HG03060 (cell line): ENCODE measurements around the gene NABP1.
"Not testable (repeated sequence)": the region's sequence is repeated elsewhere in the genome, so short reads cannot be mapped to it uniquely, and the experiment has no call there.

Source experiments
- ATAC-seq: cut with Tn5 transposase; IDR thresholded peaks from one replicate; pipeline ENCODE4 v1.9.1; 2021; ENCODE audit warnings: low read depth, moderate number of reproducible peaks; ENCODE audit not compliant: unreplicated experiment

The NABP1 gene, protein sequence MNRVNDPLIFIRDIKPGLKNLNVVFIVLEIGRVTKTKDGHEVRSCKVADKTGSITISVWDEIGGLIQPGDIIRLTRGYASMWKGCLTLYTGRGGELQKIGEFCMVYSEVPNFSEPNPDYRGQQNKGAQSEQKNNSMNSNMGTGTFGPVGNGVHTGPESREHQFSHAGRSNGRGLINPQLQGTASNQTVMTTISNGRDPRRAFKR

DNA sequence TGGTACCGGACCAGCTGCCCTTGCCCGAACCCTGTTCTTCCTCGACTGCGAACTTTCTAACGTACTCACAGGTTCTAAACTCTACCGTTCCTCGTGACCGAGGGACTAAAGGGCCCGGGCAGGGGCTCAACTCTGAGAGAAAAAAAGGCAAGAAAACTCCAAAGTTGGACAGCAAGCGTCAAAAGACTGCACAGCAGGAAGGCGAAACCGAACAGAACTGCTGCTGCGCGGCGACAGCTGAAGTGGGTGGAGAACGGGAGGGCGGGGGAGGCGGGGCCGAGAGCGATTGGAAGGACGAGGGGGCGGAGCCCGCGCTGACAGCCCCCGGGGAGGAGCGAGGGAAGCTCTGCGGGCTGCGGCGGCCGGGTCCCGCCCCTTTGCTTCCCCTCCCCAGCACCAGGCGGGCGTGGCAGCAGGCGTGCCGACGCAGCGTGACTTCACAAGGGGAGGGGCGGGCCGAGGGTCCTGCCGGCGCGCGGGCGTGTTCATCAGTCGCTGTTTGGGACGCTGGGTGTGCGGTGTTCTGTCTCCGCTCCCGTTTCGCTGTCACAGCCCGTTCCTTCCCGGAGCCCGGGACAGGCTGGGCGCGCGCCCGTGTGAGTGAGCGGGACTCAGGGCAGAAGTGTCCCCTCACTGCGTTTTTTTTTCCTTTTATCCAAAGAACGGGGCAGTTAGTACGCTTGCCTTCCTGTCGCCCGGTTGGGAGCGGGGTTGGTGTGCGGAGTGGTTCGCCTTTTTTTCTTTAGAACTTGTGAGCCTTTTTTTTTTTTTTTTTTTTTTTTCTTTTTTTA is at the start of gene NABP1:
TSS of gene NABP1 (plus strand) at position 491 of the 791 bp plus-strand sequence. CDS start 479 bp downstream, outside the sequence.
- peak; percentile 32 for ATAC-seq

DNA sequence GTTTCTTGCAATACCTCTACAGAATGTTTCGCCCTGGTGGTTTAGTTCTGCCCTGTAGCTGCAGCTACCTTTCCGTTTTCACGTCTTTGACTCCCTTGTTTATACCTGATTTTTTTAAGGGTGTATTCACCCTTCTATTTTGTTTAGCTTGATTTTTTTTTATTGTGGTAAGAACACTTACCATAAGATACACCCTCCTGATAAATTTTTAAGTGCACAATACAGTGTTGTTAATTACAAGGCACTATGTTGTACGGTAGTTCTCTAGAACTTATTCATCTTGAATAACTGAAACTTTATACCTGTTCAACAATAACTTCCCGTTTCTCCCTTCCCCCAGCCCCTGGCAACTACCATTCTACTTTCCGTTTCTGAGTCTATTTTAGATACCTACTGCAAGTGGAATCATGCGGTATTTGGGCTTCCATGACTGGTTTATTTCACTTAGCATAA is 48.9 kb upstream of the NABP1 start:
- no peak for ATAC-seq

DNA sequence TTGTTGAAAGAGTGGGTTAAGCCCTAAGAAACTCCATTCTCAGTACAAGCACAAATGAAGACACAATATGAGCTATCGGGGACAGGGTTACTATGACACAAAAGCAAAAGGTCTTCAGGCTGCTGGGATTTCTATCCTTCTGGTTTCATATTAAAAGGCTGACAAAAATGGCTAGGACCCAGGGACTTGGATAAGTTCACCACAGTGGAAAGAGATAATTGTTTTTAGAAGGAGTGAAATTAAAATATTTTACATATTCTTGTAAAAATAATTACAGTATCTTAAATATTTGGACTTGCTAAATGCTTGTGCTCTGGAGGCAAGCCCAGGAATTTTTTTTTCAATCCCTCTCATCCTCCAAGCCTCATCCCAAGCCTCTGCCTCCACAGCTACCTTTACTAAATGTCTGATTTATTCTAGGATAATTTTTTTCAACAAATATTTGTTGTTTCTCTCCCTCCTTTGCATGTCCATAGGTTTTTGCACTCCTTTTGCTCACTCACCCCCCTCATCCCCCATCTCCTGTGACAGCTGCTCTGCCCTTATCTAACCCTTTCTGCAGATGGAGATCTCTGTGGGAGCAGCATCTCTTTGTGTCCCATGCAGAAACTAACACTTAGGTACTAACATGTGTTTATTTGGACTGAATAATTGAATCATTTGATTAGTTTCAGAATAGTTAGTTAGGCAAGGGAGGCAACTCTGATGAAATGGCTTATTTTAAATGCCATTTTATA is 47.8 kb upstream of the NABP1 start:
- no peak for ATAC-seq

DNA sequence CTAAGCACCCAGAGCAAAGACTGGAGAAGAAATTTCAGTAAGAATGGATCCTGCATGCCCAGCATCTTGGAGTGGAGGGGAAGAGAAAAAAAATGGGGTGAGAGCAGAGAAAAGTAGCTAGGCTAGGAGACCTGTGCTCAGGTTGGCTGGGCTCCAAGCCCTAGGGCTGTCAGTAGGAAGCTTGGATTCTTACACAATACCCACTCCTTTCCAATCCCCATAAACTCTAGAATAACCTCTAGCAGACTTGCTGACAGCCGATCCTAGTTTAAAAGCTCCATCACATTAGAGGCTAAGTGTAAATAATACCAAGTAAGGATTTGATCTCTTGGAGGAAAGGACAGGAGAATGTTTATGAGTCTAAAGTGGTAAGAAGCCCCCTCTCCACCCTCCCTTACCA is 46.2 kb upstream of the NABP1 start:
- ATAC-seq = no peak

DNA sequence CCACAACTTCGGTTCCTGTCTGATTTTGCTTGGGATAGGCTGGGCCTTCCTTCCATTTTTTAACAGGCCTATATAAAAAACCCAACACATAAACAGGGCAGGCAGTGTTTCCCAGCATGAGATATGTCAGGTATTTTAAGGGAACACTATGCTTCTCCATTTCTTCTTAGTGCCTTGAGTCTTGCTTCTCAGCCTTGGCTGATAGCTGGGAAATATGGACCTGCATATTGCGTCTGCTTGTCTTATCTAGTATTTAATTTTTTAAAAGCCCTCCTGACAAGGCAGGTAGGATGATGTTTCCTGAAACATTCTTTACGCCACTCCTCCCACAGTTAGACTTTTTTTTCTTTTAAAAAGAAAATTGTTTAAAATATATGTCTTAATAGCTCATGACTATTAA is 45.5 kb upstream of the NABP1 start:
- no peak for ATAC-seq

DNA sequence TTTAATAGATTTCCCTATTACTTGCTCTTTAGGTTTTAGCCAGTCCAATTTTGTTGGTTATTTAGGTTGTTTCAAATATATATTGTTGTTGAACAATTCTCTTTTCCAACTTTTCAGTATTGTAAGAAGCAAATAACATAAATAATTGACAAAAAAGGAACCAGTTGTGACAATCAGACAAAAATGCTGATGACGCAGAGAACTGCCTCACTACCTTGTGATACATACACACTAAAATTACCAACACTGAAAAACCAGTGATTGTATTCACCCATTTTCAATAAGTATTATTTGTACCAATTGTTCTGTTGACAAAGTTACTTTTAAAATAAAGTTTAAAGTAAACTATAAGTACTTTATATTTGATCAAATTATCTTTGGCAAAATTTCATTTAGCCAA is 43.1 kb upstream of the NABP1 start:
- no peak for ATAC-seq

DNA sequence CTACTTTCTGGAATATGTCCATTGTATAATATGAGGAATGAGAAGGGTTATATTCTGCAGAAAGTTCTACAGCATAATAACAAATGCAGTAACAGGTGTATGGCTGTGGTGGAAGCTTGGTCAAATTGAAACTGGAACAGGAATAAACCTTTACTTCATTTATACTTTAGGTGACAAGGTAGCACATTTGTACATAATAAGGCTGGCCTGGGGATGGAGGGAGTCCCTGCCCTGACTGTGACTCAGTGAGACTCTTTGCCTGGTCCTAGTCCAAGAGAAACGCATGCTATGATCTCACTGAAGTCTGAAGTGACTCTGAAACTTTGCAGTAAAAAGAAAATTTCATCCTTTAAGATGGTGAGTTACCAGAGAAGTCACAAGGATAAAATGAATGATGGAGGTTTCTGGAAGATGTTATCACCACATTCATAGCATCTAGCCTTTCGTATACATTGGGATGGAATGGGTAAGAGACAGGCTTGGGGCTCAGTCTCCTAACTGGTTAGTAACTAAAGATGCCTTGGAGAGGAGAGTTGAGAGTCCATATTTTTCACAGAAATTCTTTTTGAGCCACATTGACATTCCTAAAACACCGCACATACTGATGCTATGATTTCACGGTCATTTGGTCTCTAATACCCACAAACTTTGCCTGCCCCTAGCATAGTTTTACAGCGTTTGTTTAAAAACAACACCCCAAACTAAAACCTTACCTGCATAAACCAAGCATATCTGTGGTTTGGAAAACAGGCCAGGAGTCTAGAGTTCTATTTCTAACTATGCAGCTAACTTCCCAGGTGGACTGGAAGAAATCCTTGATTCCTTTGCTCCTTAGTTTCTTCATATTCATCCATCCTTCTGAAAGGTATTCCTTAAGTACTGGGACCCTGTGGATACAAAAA is 42.4 kb upstream of the NABP1 start:
- ATAC-seq = peak; percentile 82

DNA sequence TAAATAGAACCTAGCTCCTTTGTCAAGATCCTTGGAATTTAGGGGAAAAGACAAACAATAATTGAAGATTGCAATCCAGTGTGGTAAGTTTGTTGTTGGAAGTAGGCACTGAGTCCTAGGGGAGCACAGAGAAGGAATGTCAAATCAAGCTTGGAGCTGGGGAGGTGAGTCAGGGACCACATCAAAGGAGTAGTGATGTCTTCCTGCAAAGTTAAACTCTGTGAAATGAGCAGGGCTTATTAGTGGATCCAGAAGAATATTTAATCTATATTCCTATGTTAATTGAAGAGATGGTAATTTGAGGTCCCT is 41.7 kb upstream of the NABP1 start:
- ATAC-seq = no peak

DNA sequence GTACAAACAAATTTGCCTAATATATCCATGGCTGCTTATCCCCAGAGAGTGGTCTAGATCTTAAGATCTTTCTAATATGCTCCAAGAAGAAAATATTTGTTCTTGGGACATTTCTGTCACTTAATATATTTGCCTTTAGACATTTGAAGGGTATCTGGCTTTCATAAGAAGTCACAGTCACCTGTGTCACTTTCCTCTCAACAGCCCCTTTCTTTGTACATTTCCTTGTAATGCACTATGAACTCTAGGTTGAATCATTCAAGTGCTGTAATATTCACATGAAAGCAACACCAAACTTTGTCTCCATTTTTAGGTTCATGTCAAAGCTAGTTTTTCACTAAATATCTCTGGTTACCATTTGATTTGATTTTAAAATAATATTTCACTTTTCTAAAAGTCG is 41.4 kb upstream of the NABP1 start:
- no peak for ATAC-seq

DNA sequence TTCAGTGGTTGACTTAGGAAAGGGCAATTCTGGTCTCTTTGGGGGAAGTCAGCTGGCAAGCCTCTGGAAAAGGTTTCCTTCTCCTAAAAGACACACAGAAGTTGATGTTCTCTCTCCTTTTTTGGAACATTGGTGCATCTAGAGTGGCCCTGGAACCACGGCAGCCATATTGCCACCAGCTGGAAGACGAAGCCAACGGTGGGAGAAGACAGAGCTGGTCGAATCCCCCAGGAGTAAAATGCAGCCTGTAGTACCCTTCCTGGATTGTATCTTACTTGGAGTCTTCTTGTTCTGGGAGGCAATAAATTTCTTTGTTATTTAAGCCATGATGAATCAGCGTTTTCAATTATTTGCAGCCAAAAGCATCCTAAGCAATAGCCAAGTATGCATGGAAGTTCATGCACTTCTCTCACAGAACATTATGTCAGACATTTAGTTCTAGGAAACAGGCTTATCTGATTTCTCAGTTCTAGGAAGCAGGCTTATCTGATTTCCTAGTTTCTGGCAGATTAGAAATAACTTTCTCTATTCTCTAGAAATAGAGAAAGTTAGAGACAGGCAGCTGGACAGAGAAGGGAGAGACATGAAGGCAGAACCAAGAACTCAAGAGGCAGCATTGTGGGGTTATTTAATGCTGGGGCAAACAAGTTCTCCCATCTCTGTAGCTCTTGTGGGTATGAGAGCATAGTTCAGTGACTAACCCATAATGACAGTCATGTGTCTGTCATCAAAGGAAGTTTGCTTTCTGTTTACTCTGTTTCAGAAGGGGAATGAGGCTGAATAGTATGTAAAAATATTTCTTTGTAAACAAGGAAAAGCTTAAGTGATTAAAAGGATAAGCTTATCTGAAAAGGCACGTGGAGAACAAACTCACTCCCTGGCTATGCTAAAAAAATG is 40.5 kb upstream of the NABP1 start:
- peak; percentile 59 for ATAC-seq

DNA sequence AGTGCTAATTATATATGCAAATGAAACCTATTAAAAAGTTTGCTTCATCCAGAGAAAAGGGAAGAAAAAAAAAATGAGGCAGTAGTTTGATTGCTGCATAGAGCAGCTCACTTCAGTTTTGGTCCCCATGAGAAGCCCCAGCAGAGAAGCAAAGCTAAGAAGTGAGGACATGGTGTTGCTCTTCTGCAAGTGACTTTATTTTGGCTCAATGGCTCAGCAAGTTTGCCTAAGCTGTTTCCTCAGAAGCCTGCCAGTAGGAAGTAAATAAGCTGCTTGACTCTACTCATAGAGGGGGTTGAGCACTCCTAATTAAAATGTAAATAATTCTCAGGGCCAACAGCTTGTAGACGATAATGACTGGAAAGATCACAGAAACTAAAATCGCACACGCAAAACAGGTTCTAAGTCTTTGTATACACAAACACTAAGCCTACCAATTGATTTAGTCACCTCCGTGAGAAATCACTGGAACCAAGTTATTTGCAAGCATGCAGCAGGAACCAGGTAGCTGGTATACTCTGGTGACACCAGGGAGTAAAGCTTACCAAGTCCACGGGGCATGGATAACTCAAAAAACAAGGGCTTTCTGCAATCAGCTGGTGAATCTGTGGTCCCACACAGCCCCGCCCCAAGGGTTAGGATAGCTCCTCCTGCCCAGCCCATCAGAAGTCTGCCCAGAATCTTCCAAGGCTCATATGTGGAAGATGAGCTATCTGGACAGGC is 39.7 kb upstream of the NABP1 start:
- ATAC-seq = no peak

DNA sequence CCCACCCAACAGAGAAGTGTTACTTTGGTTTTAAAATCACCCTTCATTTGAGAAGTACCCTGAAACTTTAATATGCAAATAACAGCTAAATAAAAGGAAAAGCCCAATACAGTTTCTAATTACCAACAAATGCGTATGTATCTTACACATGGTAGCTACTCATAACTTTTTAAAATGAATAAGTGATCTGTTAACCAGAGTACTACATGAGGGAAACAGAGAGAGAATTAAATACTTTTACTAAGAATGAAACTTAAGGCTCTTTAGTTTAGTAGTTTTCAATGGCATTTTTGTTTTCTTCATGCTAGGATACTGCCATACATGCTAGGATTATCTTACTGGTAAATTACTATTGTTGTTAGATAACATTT is 39.1 kb upstream of the NABP1 start:
- ATAC-seq = no peak

DNA sequence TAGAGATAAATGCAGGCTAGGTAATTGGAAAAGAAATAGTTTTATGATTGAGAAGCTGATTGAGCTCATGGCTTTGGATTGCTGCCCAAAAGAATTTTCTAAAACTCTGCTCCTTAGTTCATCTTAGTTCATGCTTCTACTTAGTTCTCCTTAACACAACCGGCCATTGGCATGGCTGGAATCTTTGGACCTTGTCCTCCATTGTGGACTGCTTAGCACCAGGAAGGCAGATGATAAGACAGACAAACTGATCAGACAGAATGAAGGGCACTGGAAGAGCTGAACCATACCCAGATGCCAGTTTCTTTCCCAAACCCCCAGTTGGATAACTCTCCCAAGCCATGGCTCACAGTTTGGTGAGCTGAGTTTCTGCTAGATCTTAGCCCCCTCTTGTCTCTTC is 36.3 kb upstream of the NABP1 start:
- ATAC-seq = no peak

DNA sequence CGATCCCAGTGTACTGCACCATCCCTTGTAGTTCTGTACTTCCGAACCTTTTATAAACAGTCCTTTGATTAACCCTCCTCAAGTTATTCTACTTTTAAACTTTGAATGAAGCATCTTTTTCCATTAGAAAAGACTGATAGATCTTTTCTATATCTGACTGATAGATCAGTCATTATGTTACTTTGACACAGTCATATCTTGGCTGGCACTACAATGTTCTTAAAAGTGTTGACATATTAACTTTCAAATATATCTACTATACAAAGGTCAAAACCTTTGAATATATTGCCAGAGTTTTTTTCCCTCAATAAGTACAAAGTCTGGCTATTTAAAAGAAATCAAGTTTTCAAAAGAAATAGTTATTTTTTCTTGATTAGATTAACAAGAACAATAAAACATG is 35.4 kb upstream of the NABP1 start:
- no peak for ATAC-seq

DNA sequence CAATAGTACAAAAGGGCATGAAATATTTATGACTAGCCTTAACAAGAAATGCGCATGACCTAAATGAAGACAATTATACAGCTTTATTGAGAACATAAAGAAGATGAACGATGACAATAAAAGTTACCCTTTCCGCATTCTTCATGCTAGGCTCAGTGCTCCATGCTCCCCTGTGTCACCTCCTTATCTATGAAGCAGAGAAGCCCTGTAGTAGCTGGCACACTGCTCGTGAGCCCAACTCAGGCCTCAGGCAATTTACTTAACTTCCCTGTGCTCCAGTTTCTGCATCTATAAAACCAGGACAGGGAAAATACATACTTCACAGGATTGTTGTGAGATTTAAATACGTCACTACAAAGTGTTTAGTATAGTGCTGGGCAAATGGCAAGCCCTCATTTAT is 34.5 kb upstream of the NABP1 start:
- no peak for ATAC-seq

DNA sequence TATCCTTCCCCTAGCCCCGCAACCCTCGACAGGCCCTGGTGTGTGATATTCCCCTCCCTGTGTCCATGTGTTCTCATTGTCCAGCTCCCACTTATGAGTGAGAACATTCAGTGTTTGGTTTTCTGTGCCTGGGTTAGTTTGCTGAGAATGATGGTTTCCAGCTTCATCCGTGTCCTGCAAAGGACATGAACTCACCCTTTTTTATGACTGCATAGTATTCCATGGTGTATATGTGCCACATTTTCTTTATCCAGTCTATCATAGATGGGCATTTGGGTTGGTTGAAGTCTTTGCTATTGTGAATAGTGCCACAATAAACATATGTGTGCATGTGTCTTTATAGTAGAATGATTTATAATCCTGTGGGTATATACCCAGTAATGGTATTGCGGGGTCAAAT is 33.3 kb upstream of the NABP1 start:
- not testable (repeated sequence) for ATAC-seq

DNA sequence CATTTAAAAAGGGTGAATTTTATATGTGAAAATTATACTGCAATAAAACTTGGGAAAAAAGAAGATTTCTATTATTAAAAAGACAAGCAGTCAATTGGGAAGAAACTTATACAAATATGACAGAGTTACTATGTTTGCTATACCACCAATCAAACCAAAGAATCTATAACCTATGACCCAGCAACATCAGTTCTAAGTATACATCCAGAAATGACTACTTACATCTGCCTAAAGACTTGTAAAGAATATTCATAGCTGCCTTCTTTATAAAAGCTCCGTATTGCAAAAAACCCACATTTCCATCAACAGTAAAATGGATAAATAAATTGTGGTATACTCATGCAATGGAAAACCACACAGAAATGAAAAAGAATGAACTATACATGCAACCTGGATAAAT is 32.9 kb upstream of the NABP1 start:
- no peak for ATAC-seq

DNA sequence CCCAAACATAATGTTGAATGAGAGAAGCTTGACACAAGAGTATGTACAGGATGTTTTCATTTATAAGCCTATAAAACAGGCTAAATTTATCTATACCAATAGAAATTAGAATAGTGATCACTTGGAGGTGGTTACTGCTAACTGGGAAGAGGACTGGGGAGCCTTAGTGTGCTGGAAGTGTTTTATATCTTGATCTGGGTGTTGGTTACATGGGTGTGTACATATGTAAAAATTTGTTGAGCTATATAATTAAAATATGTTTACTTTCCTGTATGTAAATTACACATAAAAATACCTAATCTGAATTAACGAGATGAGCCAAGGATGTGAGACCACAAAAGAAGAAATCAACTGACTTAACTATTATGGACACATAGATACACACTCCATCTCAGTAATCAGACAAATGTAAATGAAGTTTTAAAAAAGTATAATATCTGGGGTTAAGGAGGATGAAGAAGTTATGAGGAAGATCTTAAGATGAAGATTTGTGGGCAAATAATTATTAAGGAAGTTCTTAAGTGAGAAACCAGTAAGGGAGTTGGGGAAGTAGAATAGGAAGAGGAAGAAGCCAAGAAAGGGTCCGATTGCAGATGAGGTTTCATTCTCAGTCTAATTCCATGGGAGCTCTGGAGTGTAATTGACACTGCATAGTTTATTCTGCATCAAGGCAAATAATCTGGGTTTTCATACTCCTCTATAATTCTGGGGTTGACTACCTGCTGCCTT is 32.3 kb upstream of the NABP1 start:
- no peak for ATAC-seq
